Psoas muscle (tissue), 8 donors: ENCODE data around the gene TBC1D9B. TPM values are rescaled to one million over a fixed set of nuclear protein-coding genes. Genes with fewer than 3 reads are reported as not detected.

Experiments used
- ATAC-seq, 4 donors: fragments of 200-7000 bp; cut with Tn5 transposase; one replicate each; pipeline ENCODE4 v1.9.1; 2020; ENCODE audit warnings: moderate library complexity in 3 of 4, mild to moderate bottlenecking in 2 of 4
- DNase-seq, 2 donors: peaks; one replicate each; pipeline ENCODE4 v3.0.0-alpha.2; 2020
- H3K27ac ChIP-seq: fragments of 200-600 bp; one replicate; pipeline ENCODE4 v1.8.0; 2022
- H3K27me3 ChIP-seq, 3 donors: fragments of 200-600 bp in 1 of 3; one replicate each; pipeline versions ENCODE4 v1.6.1 to v1.8.0; 2013 to 2022; ENCODE audit warnings: low read length in 2 of 3, mild to moderate bottlenecking in 2 of 3, moderate library complexity in 1 of 3; ENCODE audit not compliant: insufficient read depth in 3 of 3
- H3K36me3 ChIP-seq, 2 donors: fragments of 200-600 bp in 1 of 2; one replicate each; pipeline versions ENCODE4 v1.6.1 to v1.8.0; 2013 to 2022; ENCODE audit warnings: low read depth in 1 of 2, mild to moderate bottlenecking in 1 of 2, moderate library complexity in 1 of 2; ENCODE audit not compliant: insufficient read depth in 1 of 2
- H3K4me1 ChIP-seq: fragments of 200-600 bp; one replicate; pipeline ENCODE4 v1.8.0; 2022
- H3K4me3 ChIP-seq: fragments of 200-600 bp; one replicate; pipeline ENCODE4 v1.8.0; 2022; ENCODE audit warnings: mild to moderate bottlenecking
- H3K9me3 ChIP-seq: fragments of 200-600 bp; one replicate; pipeline ENCODE4 v1.8.0; 2022
- WGBS, 3 donors: extraction: QIAGEN DNeasy Blood & Tissue Kit; methylation state at CpG; one replicate each; pipeline versions ENCODE4 v1.1.6 to v1.1.7; 2013; 5-methylcytosine and 5-hydroxymethylcytosine counted together
- intact Hi-C, 2 donors: fragments of 100-400 bp; cut with DNase I; formaldehyde crosslinking; loops; one replicate each; pipeline versions ENCODE4 v1.11.0 to v1.14.2; 2022
- polyA plus RNA-seq, 3 donors: library from polyadenylated mRNA; stranded (reverse); fragments of 200-250 nt; gene quantifications; one replicate each; pipeline ENCODE4 v1.2.3, GENCODE V29; 2013
- total RNA-seq, 4 donors: library from RNA; stranded (reverse); fragmentation: NEBNext Ultra II Directional in 2 of 4; extraction: Animal tissue kit (Norgen Biotek cat#: 25700) in 2 of 4; gene quantifications; one replicate each; pipeline versions ENCODE4 v1.2.1 to v1.2.4, GENCODE V29; 2021 to 2023
- TF ChIP-seq, protein P1 (sequence below): fragments of 200-600 bp; IDR thresholded peaks from one replicate; pipeline ENCODE4 v1.8.0; 2022; ENCODE audit warnings: antibody characterized with exemption
- donor health status: healthy with polysubstance abuse.
- donor health status: DM: no; HTN: no; CAD: no; lungs with moderate emphysema.
- donor health status: Bipolar disorder and iron deficiency.
- donor health status: healthy.
- donor health status: DM: yes; HTN: yes; CAD: no.
- donor health status: DM: no; HTN: no; CAD: no.
- donor health status: DM: no; HTN: no; CAD: no.
- donor health status: DM: yes; HTN: yes; CAD: no.

TBC1D9B gene
- total and polyA plus RNA-seq, 7 donors = 30.1 to 50.2 (median 40.2) TPM

DNA sequence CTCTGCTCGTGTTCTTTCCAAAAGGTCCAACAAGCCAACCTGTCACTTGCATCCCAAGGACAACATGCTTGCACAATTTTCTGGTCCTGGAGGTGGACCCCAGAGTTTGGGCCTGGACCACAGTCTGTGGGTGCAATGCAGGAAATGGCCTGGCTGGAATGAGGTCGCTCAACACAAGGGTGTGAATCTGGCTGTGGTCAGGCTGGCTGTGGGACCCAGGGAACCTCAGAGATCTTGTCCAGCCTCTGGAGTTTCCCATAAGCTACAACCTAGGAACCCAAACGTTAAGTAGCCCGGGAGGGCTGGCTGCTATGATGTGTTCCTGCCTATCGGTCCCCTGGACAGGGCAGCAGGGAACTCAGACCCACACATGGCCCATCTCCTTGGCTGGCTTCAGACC lies 15.4 kb downstream of the TBC1D9B start:
- Histone ChIP-seq H3K27ac (no peak overlapping the region), H3K4me3 (no peak overlapping the region), H3K36me3 (peaks cover 3 to 99% of the 10 kb centered on the region in 2 donors), H3K9me3 (no peaks in the 10 kb centered on the region), H3K4me1 (peaks cover 4% of the 10 kb centered on the region), H3K27me3 (no peaks in the 10 kb centered on the region)
- no peak for ATAC-seq
- TF ChIP-seq, protein P1, sequence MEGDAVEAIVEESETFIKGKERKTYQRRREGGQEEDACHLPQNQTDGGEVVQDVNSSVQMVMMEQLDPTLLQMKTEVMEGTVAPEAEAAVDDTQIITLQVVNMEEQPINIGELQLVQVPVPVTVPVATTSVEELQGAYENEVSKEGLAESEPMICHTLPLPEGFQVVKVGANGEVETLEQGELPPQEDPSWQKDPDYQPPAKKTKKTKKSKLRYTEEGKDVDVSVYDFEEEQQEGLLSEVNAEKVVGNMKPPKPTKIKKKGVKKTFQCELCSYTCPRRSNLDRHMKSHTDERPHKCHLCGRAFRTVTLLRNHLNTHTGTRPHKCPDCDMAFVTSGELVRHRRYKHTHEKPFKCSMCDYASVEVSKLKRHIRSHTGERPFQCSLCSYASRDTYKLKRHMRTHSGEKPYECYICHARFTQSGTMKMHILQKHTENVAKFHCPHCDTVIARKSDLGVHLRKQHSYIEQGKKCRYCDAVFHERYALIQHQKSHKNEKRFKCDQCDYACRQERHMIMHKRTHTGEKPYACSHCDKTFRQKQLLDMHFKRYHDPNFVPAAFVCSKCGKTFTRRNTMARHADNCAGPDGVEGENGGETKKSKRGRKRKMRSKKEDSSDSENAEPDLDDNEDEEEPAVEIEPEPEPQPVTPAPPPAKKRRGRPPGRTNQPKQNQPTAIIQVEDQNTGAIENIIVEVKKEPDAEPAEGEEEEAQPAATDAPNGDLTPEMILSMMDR = no peak
- intact Hi-C loops = no loop called here
- no peak for DNase-seq
- 75 to 80% (median 77%) methylated on average over 5 of the region's 5 CpGs for WGBS, 3 donors

DNA sequence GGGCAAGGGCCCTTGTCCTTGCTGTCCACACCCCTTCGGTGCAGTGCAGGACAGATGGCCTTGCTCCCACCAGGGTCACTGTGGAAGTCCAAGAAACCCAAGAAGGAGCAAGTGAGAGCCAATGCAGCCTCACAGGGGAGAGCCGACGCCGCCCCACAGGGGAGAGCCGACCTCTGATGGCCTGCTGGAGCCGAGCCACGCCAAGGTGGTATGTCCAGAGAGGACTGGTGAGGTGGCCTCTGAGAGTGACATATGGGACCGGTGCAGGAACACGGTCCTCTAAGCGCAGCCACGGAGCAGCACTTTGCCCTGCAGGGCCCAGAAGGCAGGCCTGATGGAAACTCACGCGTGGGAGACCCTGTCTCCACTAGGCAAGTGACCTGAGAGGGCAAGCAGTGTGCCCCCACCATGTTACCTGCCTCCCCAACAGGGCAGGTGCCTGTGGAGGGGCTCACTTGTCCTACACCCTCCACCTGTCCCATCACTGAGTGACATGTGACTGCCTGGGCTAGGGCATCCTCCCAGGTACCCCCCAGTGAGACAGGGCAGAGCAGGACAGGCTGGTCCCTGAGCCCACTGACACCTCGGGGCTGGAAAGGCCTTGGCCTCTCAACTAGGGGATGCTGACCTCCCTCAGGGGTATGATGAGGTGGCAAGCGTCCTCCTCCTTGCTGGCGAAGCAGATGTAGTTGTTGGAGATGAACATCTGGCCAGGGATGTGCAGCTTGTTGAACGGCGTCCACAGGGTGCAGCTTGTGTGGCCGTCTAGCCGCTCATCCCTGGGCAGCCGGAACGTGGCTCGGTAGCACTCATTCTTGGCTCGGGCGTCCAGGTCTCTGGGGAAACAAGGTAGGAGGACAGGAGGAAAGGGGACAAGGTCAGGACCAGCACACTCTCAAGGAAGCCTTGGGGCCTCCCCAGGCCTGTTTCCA lies 16.7 kb downstream of the TBC1D9B start:
- H3K4me3 ChIP-seq = no peak overlapping the region
- no peak overlapping the region for H3K27ac ChIP-seq
- intact Hi-C loops = no loop called here
- TF ChIP-seq, protein P1 = no peak
- peaks cover 3 to 92% of the 10 kb centered on the region in 2 donors for H3K36me3 ChIP-seq
- 90 to 92% (median 91%) methylated on average over 25 of the region's 25 CpGs for WGBS, 3 donors
- ATAC-seq = no peak
- no peaks in the 10 kb centered on the region for H3K27me3 ChIP-seq
- H3K9me3 ChIP-seq = no peaks in the 10 kb centered on the region
- peaks cover 9% of the 10 kb centered on the region for H3K4me1 ChIP-seq
- DNase-seq = no peak

DNA sequence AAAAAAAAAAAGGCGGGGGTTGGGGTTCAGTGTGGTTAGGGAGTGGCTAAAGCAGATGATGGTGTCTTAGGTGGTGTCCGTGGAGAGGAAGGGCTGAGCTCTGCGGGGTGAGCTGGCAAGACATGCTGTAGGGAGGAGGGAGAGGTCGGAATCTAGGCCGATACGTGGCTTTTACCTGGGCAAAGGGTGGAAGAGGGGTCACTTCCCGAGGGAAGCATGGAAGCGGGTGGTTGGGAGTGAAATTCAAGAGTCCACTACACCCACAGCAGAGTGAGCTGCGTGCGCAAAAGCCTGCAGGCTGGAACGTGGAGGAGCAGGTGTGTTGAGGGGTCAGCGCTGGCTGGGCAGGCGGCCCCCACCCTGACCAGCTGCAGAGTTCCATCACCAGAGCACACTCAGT lies 17.8 kb downstream of the TBC1D9B start:
- 88 to 96% (median 89%) methylated on average over 12 to 13 of the region's 13 CpGs for WGBS, 3 donors
- DNase-seq (no peak), ATAC-seq (no peak)
- Histone ChIP-seq H3K27me3 (no peaks in the 10 kb centered on the region), H3K9me3 (no peaks in the 10 kb centered on the region), H3K36me3 (peaks cover 3 to 89% of the 10 kb centered on the region in 2 donors), H3K4me3 (no peak overlapping the region), H3K27ac (no peak overlapping the region), H3K4me1 (peaks cover 11% of the 10 kb centered on the region)
- TF ChIP-seq, protein P1 = no peak
- intact Hi-C loops = no loop called here

DNA sequence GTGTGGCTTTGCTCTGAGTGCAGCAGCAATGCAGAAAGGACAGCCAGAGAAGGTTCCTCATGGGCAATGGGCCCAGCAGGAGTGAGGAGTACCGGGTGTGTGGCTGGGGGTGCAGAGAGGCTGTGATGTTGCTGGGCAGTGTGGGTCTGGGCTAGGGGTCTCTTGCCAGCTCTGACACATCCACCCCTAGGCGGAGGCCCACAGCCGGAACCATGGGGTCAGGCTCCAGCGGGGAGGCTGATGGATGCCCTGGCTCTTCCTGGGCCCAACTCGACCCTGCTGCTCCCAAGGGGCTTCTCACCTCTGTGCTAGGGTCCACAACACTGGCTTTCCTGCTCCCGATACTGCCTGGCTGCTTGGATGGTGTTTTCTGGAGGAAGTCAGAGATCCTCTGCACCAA lies 19.9 kb downstream of the TBC1D9B start:
- no peak for ATAC-seq
- Histone ChIP-seq H3K36me3 (peaks cover 14 to 89% of the 10 kb centered on the region in 2 donors), H3K27me3 (no peaks in the 10 kb centered on the region), H3K4me1 (peaks cover 11% of the 10 kb centered on the region), H3K27ac (no peak overlapping the region), H3K9me3 (peaks cover 13% of the 10 kb centered on the region), H3K4me3 (no peak overlapping the region)
- DNase-seq = no peak
- intact Hi-C loops = no loop called here
- TF ChIP-seq, protein P1 = no peak
- 86 to 88% (median 88%) methylated on average over 6 of the region's 6 CpGs for WGBS, 3 donors
